H9 (cell line): ENCODE results near the gene OR52J3. TPM values are rescaled to one million over a fixed set of nuclear protein-coding genes. Genes with fewer than 3 reads are reported as not detected.

Source experiments
- DNase-seq: peaks from one replicate; pipeline ENCODE4 v3.0.0-alpha.2; 2017
- H2AFZ ChIP-seq: one replicate; pipeline ENCODE4 v1.6.1; 2013; ENCODE audit warnings: mild to moderate bottlenecking, low read length, control low read depth, moderate library complexity
- H2AK5ac ChIP-seq: 2 replicates; pipeline ENCODE4 v1.6.1; 2013; ENCODE audit warnings: low read length, control low read depth, mixed read lengths; ENCODE audit not compliant: insufficient read length
- H2BK120ac ChIP-seq: one replicate; pipeline ENCODE4 v1.6.1; 2013; ENCODE audit warnings: low read depth, mild to moderate bottlenecking, low read length, control low read depth, inconsistent platforms; ENCODE audit not compliant: poor library complexity, severe bottlenecking
- H2BK12ac ChIP-seq: 2 replicates; pipeline ENCODE4 v1.6.1; 2013; ENCODE audit warnings: low read length, control low read depth, mixed read lengths, low read depth; ENCODE audit not compliant: insufficient read length
- H2BK15ac ChIP-seq: 2 replicates; pipeline ENCODE4 v1.6.1; 2013; ENCODE audit warnings: low read depth, low read length, control low read depth
- H2BK20ac ChIP-seq: one replicate; pipeline ENCODE4 v1.6.1; 2013; ENCODE audit warnings: low read depth, mild to moderate bottlenecking, low read length, control low read depth, inconsistent platforms; ENCODE audit not compliant: poor library complexity, severe bottlenecking
- H2BK5ac ChIP-seq: 2 replicates; pipeline ENCODE4 v1.6.1; 2013; ENCODE audit warnings: low read length, control low read depth, mixed read lengths; ENCODE audit not compliant: insufficient read length
- H3K14ac ChIP-seq: 2 replicates; pipeline ENCODE4 v1.6.1; 2013; ENCODE audit warnings: low read length, control low read depth; ENCODE audit not compliant: insufficient read depth
- H3K18ac ChIP-seq: 2 replicates; pipeline ENCODE4 v1.6.1; 2013; ENCODE audit warnings: low read depth, mild to moderate bottlenecking, mixed read lengths, low read length, control low read depth; ENCODE audit not compliant: insufficient read length
- H3K23ac ChIP-seq: 2 replicates; pipeline ENCODE4 v1.6.1; 2013; ENCODE audit warnings: low read length, control low read depth, mixed read lengths, low read depth; ENCODE audit not compliant: insufficient read length
- H3K23me2 ChIP-seq: 2 replicates; pipeline ENCODE4 v1.6.1; 2013; ENCODE audit warnings: low read depth, mild to moderate bottlenecking, mixed read lengths, low read length, control low read depth; ENCODE audit not compliant: insufficient read length, poor library complexity, severe bottlenecking
- H3K27ac ChIP-seq: 2 replicates; pipeline ENCODE4 v1.5.1; 2013; ENCODE audit warnings: low read length, control low read depth, mixed read lengths, low read depth; ENCODE audit not compliant: insufficient read length
- H3K27me3 ChIP-seq: 2 replicates; pipeline ENCODE4 v1.6.1; 2013; ENCODE audit warnings: low read length, control low read depth, inconsistent platforms; ENCODE audit not compliant: insufficient read depth
- H3K4ac ChIP-seq: 2 replicates; pipeline ENCODE4 v1.6.1; 2013; ENCODE audit warnings: low read depth, mild to moderate bottlenecking, control low read depth, inconsistent platforms, low read length, moderate library complexity
- H3K4me1 ChIP-seq: 2 replicates; pipeline ENCODE4 v1.6.1; 2013; ENCODE audit warnings: low read length, control low read depth, inconsistent platforms; ENCODE audit not compliant: insufficient read depth
- H3K4me2 ChIP-seq: 2 replicates; pipeline ENCODE4 v1.6.1; 2013; ENCODE audit warnings: low read length, control low read depth, mixed read lengths; ENCODE audit not compliant: insufficient read length, insufficient read depth
- H3K56ac ChIP-seq: 2 replicates; pipeline ENCODE4 v1.6.1; 2013; ENCODE audit warnings: low read depth, mild to moderate bottlenecking, mixed read lengths, low read length, control low read depth; ENCODE audit not compliant: insufficient read length
- H3K79me1 ChIP-seq: 2 replicates; pipeline ENCODE4 v1.6.1; 2013; ENCODE audit warnings: low read depth, mild to moderate bottlenecking, moderate library complexity, low read length, control low read depth, inconsistent platforms; ENCODE audit not compliant: insufficient read depth, poor library complexity, severe bottlenecking
- H3K79me2 ChIP-seq: 2 replicates; pipeline ENCODE4 v1.6.1; 2013; ENCODE audit warnings: low read length, control low read depth, inconsistent platforms; ENCODE audit not compliant: insufficient read depth
- H3K9ac ChIP-seq: 2 replicates; pipeline ENCODE4 v1.6.1; 2013; ENCODE audit warnings: low read length, control low read depth, mixed read lengths; ENCODE audit not compliant: insufficient read length; ENCODE audit errors: extremely low read depth
- H3K9me3 ChIP-seq: one replicate; pipeline ENCODE4 v1.6.1; 2013; ENCODE audit warnings: low read depth, low read length, inconsistent platforms; ENCODE audit not compliant: control insufficient read depth
- H3T11ph ChIP-seq: one replicate; pipeline ENCODE4 v1.6.1; 2013; ENCODE audit warnings: mild to moderate bottlenecking, low read length, control low read depth, inconsistent platforms
- H4K20me1 ChIP-seq: one replicate; pipeline ENCODE4 v1.6.1; 2013; ENCODE audit not compliant: control insufficient read depth, insufficient read length, insufficient read depth
- H4K5ac ChIP-seq: 2 replicates; pipeline ENCODE4 v1.6.1; 2013; ENCODE audit warnings: low read depth, mild to moderate bottlenecking, mixed read lengths, low read length, control low read depth; ENCODE audit not compliant: insufficient read length
- H4K8ac ChIP-seq: replicated peaks from 2 replicates; pipeline ENCODE4 v1.6.1; 2013; ENCODE audit warnings: low read length, control low read depth, mixed read lengths, low read depth; ENCODE audit not compliant: insufficient read length
- H4K91ac ChIP-seq: 2 replicates; pipeline ENCODE4 v1.6.1; 2013; ENCODE audit warnings: low read depth, mild to moderate bottlenecking, moderate library complexity, mixed read lengths, low read length, control low read depth; ENCODE audit not compliant: insufficient read length
- H3K27ac Mint-ChIP-seq, 3 experiments: 2 replicates in 2 of 3; 3 replicates in 1 of 3; pipeline ENCODE4 v1.8.0; 2020 to 2021; ENCODE audit warnings: mixed read lengths in 3 of 3, mild to moderate bottlenecking in 1 of 3, moderate library complexity in 1 of 3
- H3K27me3 Mint-ChIP-seq: 2 replicates; pipeline ENCODE4 v1.8.0; 2021; ENCODE audit warnings: low read depth, mild to moderate bottlenecking, moderate library complexity, mixed read lengths
- H3K36me3 Mint-ChIP-seq, 3 experiments: 2 replicates in 2 of 3; 3 replicates in 1 of 3; pipeline ENCODE4 v1.8.0; 2020 to 2021; ENCODE audit warnings: low read depth in 3 of 3, mixed read lengths in 3 of 3; ENCODE audit not compliant: insufficient read depth in 1 of 3
- H3K4me1 Mint-ChIP-seq, 2 experiments: 2 replicates each; pipeline ENCODE4 v1.8.0; 2020; ENCODE audit warnings: mixed read lengths in 2 of 2
- H3K4me3 Mint-ChIP-seq, 2 experiments: 2 replicates in 1 of 2; 3 replicates in 1 of 2; pipeline ENCODE4 v1.8.0; 2020 to 2021; ENCODE audit warnings: mild to moderate bottlenecking in 2 of 2, mixed read lengths in 2 of 2, moderate library complexity in 1 of 2
- H3K9me3 Mint-ChIP-seq, 2 experiments: 2 replicates in 1 of 2; 3 replicates in 1 of 2; pipeline ENCODE4 v1.8.0; 2020; ENCODE audit warnings: mild to moderate bottlenecking in 2 of 2, mixed read lengths in 2 of 2, moderate library complexity in 1 of 2
- WGBS: extraction: QIAGEN DNeasy Blood & Tissue Kit; methylation state at CpG from one replicate; pipeline ENCODE4 v1.1.7; 2013; ENCODE audit warnings: missing lambda C conversion rate, low lambda C conversion rate, mixed read lengths; ENCODE audit not compliant: insufficient read length; ENCODE audit errors: extremely low coverage; 5-methylcytosine and 5-hydroxymethylcytosine counted together
- total RNA-seq: library from RNA; stranded (reverse); gene quantifications from 2 replicates; pipeline ENCODE4 v1.2.1, GENCODE V29; 2021
- TF ChIP-seq, protein P1 (sequence below): fragments of 200-600 bp; sonication (generic); conservative IDR thresholded peaks from 3 replicates; pipeline ENCODE4 v1.8.0; 2021; ENCODE audit warnings: antibody characterized with exemption, mild to moderate bottlenecking

OR52J3 gene
- total RNA-seq, 1 experiment from 2014 or later = not detected

DNA sequence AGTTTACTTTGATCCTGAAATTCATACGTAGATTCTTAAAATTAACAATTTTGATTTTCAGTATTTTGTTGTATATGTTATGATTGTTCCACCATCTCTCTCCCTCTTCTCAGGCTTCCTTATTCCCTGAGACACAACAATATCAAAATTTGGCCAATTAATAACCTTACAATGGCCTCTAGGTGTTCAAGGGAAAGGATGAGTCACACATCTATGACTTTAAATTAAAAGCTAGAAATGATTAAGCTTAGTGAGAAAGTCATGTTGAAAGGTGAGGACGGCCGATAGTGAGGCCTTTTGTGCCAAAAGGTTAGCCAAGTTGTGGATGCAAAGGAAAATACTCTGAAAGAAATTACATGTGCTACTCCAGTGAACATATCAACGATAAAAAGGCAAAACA, 5.5 kb upstream of the OR52J3 start:
- Histone ChIP-seq H3K23me2 (no peaks in the 10 kb centered on the region), H2BK15ac (no peak overlapping the region), H2AFZ (no peak overlapping the region), H2BK5ac (no peak overlapping the region), H3K4me1 (no peaks in the 10 kb centered on the region), H3K79me1 (no peaks in the 10 kb centered on the region), H2AK5ac (no peak overlapping the region), H4K91ac (no peak overlapping the region), H4K20me1 (no peaks in the 10 kb centered on the region), H2BK12ac (no peak overlapping the region), H2BK120ac (no peak overlapping the region), H4K5ac (no peak overlapping the region), H3K9ac (no peak overlapping the region), H4K8ac (no peak overlapping the region), H2BK20ac (no peak overlapping the region), H3K56ac (no peak overlapping the region), H3K4ac (no peak overlapping the region), H3K18ac (no peak overlapping the region), H3T11ph (no peak overlapping the region), H3K23ac (no peak overlapping the region), H3K14ac (no peak overlapping the region), H3K79me2 (no peaks in the 10 kb centered on the region), H3K4me2 (no peak overlapping the region), H3K27me3 (no peaks in the 10 kb centered on the region), H3K27ac (no peak overlapping the region), H3K9me3 (no peaks in the 10 kb centered on the region)
- Mint-ChIP-seq H3K4me3 (no peak overlapping the region), H3K27ac (no peak overlapping the region), H3K27me3 (no peaks in the 10 kb centered on the region), H3K36me3 (no peaks in the 10 kb centered on the region), H3K9me3 (no peaks in the 10 kb centered on the region; a peak in 1 of 5 replicates), H3K4me1 (no peaks in the 10 kb centered on the region)
- DNase-seq = no peak
- WGBS = no CpG with 5 or more reads among the region's 4 CpGs
- TF ChIP-seq, protein P1, sequence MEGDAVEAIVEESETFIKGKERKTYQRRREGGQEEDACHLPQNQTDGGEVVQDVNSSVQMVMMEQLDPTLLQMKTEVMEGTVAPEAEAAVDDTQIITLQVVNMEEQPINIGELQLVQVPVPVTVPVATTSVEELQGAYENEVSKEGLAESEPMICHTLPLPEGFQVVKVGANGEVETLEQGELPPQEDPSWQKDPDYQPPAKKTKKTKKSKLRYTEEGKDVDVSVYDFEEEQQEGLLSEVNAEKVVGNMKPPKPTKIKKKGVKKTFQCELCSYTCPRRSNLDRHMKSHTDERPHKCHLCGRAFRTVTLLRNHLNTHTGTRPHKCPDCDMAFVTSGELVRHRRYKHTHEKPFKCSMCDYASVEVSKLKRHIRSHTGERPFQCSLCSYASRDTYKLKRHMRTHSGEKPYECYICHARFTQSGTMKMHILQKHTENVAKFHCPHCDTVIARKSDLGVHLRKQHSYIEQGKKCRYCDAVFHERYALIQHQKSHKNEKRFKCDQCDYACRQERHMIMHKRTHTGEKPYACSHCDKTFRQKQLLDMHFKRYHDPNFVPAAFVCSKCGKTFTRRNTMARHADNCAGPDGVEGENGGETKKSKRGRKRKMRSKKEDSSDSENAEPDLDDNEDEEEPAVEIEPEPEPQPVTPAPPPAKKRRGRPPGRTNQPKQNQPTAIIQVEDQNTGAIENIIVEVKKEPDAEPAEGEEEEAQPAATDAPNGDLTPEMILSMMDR = no peak
